ENCODE results near the gene BCKDHA. TPM values are rescaled to one million over a fixed set of nuclear protein-coding genes. Genes with fewer than 3 reads are reported as not detected.

BCKDHA gene
- total RNA-seq, 2 donors from 2014 or later = 69.0 to 72.5 TPM

DNA sequence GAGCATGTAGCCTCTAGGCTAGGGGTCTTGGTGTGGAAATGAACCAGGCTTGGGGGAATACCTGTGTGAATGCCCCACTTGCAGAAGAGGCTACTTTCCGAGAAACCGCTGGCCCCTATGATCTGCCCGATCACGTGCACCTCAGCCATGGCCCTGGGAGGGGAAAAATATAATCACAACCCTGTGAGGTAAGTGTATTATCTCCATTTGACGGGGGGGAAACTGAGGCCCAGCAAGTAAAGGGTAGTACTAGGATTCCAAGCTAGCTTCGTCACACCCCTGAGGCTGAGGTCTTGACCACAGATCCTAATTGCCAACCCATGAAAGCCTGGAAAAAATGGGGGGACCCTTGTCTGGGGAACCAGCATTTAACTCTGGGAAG is 34.3 kb upstream of the BCKDHA start:
- H3K36me3 ChIP-seq = no peaks in the 10 kb centered on the region
- no peaks in the 10 kb centered on the region for H3K9me3 ChIP-seq
- whole genome bisulfite sequencing = 45% methylated on average over 6 of the region's 6 CpGs
- H3K4me1 ChIP-seq (replicated peaks) = peaks cover 3% of the 10 kb centered on the region
- TF ChIP-seq POLR2A (IDR thresholded peaks at IDR 0.05) = no peak
- no peak for TF ChIP-seq POLR2AphosphoS5 (IDR thresholded peaks at IDR 0.05)
- TF ChIP-seq, protein P1, sequence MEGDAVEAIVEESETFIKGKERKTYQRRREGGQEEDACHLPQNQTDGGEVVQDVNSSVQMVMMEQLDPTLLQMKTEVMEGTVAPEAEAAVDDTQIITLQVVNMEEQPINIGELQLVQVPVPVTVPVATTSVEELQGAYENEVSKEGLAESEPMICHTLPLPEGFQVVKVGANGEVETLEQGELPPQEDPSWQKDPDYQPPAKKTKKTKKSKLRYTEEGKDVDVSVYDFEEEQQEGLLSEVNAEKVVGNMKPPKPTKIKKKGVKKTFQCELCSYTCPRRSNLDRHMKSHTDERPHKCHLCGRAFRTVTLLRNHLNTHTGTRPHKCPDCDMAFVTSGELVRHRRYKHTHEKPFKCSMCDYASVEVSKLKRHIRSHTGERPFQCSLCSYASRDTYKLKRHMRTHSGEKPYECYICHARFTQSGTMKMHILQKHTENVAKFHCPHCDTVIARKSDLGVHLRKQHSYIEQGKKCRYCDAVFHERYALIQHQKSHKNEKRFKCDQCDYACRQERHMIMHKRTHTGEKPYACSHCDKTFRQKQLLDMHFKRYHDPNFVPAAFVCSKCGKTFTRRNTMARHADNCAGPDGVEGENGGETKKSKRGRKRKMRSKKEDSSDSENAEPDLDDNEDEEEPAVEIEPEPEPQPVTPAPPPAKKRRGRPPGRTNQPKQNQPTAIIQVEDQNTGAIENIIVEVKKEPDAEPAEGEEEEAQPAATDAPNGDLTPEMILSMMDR (IDR thresholded peaks at IDR 0.05) = no peak
- H3K4me3 ChIP-seq = peak overlapping the region; percentile 67 to 68
- H3K27me3 ChIP-seq (replicated peaks; ENCODE audit: insufficient read depth) = no peaks in the 10 kb centered on the region
- DNase-seq (ENCODE audit: low spot score) = no peak
- H3K27ac ChIP-seq = peak overlapping the region; percentile 96 to 99
- intact Hi-C loops (cut with DNase I) = no loop called here

DNA sequence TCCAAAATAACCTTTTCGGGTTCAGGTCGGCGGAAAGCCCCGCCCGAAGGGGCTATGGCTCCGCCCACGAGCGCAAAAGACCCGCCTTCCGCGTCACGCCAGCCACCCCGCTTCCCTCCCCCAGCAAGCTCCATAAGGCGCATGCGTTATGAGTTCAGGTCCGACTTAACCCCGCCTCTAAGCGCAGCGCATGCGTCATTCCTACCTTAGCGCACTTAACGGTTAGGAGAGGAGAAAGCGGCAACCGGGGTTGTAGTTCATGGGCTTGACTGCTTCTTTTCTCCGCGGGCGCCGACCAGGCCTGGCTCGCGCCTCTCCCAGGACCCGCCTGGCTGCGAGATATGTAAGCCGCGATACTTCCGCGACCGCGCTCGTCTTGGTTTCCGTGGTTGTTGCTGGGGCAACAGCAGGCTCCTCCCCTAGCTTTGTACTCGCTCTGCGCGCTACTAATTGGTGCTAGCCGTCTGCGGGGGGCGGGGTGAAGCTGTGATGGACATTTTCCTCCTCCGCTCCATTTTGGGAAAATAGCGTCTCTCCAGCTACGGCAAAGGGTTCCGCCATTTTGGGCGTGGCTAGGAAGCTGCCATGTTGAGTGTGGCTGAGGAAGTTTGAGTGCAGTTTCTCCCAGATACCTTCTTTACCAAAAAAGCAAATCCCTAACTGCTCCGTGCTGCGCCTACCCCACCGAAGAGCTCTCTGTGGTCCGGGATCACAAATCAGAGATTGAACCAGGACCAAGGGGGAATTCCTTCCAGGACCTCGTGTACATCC is 33.7 kb upstream of the BCKDHA start, which contains the start of gene B9D2:
B9D2 (minus strand) TSS at position 397 of the 771 bp plus-strand sequence. CDS start 630 bp downstream, outside the sequence.
- WGBS = under 1% methylated on average over 51 of the region's 56 CpGs
- H3K36me3 ChIP-seq = no peaks in the 10 kb centered on the region
- H3K9me3 ChIP-seq = no peaks in the 10 kb centered on the region
- peak; percentile 98 for DNase-seq (ENCODE audit: low spot score)
- peak within 1 kb of the TSS; percentile 96 to 99 for H3K27ac ChIP-seq
- intact Hi-C loops (cut with DNase I) = no loop called here
- peak within 1 kb of the TSS; percentile 67 to 68 for H3K4me3 ChIP-seq
- peak; percentile 56 for TF ChIP-seq POLR2A (IDR thresholded peaks at IDR 0.05)
- TF ChIP-seq, protein P1 (IDR thresholded peaks at IDR 0.05) = peak in 2 of 4 experiments; percentile 8 to 14
- peak; percentile 96 for TF ChIP-seq POLR2AphosphoS5 (IDR thresholded peaks at IDR 0.05)
- H3K4me1 ChIP-seq (replicated peaks) = peaks cover 3% of the 10 kb centered on the region
- no peaks in the 10 kb centered on the region for H3K27me3 ChIP-seq (replicated peaks; ENCODE audit: insufficient read depth)

DNA sequence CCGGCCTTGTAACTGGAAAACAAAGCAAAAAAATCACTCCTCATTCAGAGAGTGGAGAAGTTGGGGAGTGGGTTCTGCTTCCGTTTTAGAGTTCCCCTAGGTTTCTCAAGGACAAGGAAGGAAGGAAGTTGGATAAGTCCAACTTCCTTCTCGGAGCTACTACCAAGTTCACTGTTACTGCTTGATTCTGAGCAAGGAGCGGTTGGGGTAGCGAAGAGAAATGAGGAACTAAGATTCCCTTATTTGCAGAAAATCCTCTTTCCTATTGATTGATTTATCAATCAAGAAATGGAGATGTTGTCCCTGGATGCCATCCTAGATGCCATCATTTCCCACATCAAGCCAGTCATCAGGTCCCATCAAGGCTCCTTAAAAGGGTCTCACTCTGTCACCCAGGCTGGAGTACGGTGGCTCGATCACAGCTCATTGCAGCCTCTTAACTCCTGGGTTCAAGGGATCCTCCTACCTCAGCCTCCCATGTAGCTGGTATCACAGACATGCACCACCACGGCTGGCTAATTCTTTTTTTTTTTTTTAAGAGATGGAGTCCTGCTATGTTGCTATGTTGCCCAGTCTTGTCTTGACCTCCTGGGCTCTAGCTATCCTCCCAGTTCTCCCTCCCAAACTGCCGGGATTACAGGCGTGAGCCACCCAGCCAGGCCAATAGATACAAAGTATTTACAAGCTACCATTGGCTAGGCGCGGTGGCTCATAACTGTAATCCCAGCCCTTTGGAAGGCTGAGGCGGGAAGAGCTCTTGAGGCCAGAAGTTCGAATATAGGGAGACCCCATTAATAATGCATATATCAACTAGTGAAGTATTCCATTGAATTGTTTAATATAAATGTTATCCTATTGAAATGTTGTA is 32.9 kb upstream of the BCKDHA start:
- no peak for TF ChIP-seq POLR2AphosphoS5 (IDR thresholded peaks at IDR 0.05)
- TF ChIP-seq POLR2A (IDR thresholded peaks at IDR 0.05) = no peak
- TF ChIP-seq, protein P1 (IDR thresholded peaks at IDR 0.05) = no peak
- no peak for DNase-seq (ENCODE audit: low spot score)
- Histone ChIP-seq H3K27ac (peak overlapping the region; percentile 96 to 99), H3K27me3 (replicated peaks; ENCODE audit: insufficient read depth) (no peaks in the 10 kb centered on the region), H3K9me3 (no peaks in the 10 kb centered on the region), H3K4me1 (replicated peaks) (peaks cover 3% of the 10 kb centered on the region), H3K4me3 (peak overlapping the region; percentile 67 to 68), H3K36me3 (no peaks in the 10 kb centered on the region)
- intact Hi-C loops (cut with DNase I) = no loop called here
- 75% methylated on average over 14 of the region's 14 CpGs for WGBS

DNA sequence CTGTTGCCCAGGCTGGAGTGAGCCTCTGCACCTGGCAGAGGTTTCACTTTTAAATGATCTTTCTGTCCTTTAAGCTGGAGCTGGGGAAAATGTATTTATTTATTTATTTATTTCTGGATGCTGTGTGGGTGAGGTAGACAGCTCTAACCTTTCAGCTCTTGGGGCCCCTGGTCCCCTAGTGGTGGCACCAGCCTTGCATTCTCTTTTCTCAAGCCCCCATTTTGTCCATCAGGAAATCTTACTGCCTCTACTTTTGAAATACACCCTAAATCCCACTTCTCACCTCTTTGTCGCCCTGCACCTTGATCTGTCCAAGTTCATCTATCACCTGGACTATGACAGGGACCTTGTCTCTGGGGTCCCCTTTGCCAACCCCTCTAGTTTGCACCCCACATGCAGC is 31.5 kb upstream of the BCKDHA start:
- intact Hi-C loops (cut with DNase I) = no loop called here
- Histone ChIP-seq H3K27me3 (replicated peaks; ENCODE audit: insufficient read depth) (no peaks in the 10 kb centered on the region), H3K36me3 (no peaks in the 10 kb centered on the region), H3K9me3 (no peaks in the 10 kb centered on the region), H3K4me1 (replicated peaks) (peaks cover 3% of the 10 kb centered on the region), H3K4me3 (no peak overlapping the region), H3K27ac (no peak overlapping the region)
- WGBS = 92% methylated on average over 1 of the region's 1 CpG
- no peak for DNase-seq (ENCODE audit: low spot score)
- no peak for TF ChIP-seq POLR2A (IDR thresholded peaks at IDR 0.05)
- no peak for TF ChIP-seq POLR2AphosphoS5 (IDR thresholded peaks at IDR 0.05)
- TF ChIP-seq, protein P1 (IDR thresholded peaks at IDR 0.05) = no peak

Data from prostate gland (tissue), 2 donors.